SK-N-SH treated with all-trans-retinoic acid at 6 μM for 48 hours (cell line): ENCODE measurements around the gene C7orf57.

ENCODE experiments used
- ARNTL ChIP-seq: fragments of 450-650 bp; formaldehyde crosslinking; IDR thresholded peaks from 2 replicates; pipeline ENCODE4 v1.5.0; 2020; ENCODE audit warnings: low read depth, mild to moderate bottlenecking, moderate library complexity, borderline replicate concordance
- ISL1 ChIP-seq: fragments of 250-450 bp; sonication (Bioruptor Pico); IDR thresholded peaks from 2 replicates; pipeline ENCODE4 v2.1.2; 2022; ENCODE audit warnings: mild to moderate bottlenecking, moderate library complexity
- OSR1 ChIP-seq: fragments of 250-450 bp; sonication (Bioruptor Pico); IDR thresholded peaks from 2 replicates; pipeline ENCODE4 v1.8.0; 2022; ENCODE audit warnings: moderate library complexity, mild to moderate bottlenecking, inconsistent platforms
- RARB ChIP-seq: fragments of 250-450 bp; sonication (Bioruptor Pico); IDR thresholded peaks from 2 replicates; pipeline ENCODE4 v1.8.0; 2021; ENCODE audit warnings: mild to moderate bottlenecking, moderate library complexity
- TCF4 ChIP-seq: fragments of 250-450 bp; sonication (Bioruptor Pico); IDR thresholded peaks from 2 replicates; pipeline ENCODE4 v1.8.0; 2021; ENCODE audit warnings: mild to moderate bottlenecking, moderate library complexity, borderline replicate concordance
- ZFP3 ChIP-seq: fragments of 250-450 bp; sonication (Bioruptor Pico); IDR thresholded peaks from 2 replicates; pipeline ENCODE4 v1.5.0; 2020; ENCODE audit warnings: mild to moderate bottlenecking, moderate library complexity
- ZFP30 ChIP-seq: fragments of 450-650 bp; formaldehyde crosslinking; IDR thresholded peaks from 2 replicates; pipeline ENCODE4 v1.5.0; 2022; ENCODE audit warnings: mild to moderate bottlenecking, moderate library complexity
- ZNF70 ChIP-seq: fragments of 450-650 bp; formaldehyde crosslinking; IDR thresholded peaks from 2 replicates; pipeline ENCODE4 v1.5.0; 2020; ENCODE audit warnings: mild to moderate bottlenecking, moderate library complexity
- TF ChIP-seq, protein P1 (sequence below): fragments of 250-450 bp; sonication (Bioruptor Pico); IDR thresholded peaks from 2 replicates; pipeline ENCODE4 v1.8.0; 2020; ENCODE audit warnings: mild to moderate bottlenecking, moderate library complexity, borderline replicate concordance
- TF ChIP-seq, protein P2 (sequence below): fragments of 250-450 bp; sonication (Bioruptor Pico); IDR thresholded peaks from 2 replicates; pipeline ENCODE4 v1.5.0; 2020; ENCODE audit warnings: mild to moderate bottlenecking, moderate library complexity

GRCh38 chr7:47999413-47999812, 35.9 kb upstream of the C7orf57 start:
- TF ChIP-seq, protein P1, sequence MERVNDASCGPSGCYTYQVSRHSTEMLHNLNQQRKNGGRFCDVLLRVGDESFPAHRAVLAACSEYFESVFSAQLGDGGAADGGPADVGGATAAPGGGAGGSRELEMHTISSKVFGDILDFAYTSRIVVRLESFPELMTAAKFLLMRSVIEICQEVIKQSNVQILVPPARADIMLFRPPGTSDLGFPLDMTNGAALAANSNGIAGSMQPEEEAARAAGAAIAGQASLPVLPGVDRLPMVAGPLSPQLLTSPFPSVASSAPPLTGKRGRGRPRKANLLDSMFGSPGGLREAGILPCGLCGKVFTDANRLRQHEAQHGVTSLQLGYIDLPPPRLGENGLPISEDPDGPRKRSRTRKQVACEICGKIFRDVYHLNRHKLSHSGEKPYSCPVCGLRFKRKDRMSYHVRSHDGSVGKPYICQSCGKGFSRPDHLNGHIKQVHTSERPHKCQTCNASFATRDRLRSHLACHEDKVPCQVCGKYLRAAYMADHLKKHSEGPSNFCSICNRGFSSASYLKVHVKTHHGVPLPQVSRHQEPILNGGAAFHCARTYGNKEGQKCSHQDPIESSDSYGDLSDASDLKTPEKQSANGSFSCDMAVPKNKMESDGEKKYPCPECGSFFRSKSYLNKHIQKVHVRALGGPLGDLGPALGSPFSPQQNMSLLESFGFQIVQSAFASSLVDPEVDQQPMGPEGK (CRISPR knock-in tag), result no peak
- TF ChIP-seq ZNF70, result no peak
- TF ChIP-seq ARNTL (CRISPR knock-in tag), result no peak
- TF ChIP-seq OSR1 (CRISPR knock-in tag), result no peak
- no peak for TF ChIP-seq ZFP30 (CRISPR knock-in tag)
- no peak for TF ChIP-seq RARB (CRISPR knock-in tag)
- TF ChIP-seq ZFP3 (CRISPR knock-in tag), result no peak
- TF ChIP-seq, protein P2, sequence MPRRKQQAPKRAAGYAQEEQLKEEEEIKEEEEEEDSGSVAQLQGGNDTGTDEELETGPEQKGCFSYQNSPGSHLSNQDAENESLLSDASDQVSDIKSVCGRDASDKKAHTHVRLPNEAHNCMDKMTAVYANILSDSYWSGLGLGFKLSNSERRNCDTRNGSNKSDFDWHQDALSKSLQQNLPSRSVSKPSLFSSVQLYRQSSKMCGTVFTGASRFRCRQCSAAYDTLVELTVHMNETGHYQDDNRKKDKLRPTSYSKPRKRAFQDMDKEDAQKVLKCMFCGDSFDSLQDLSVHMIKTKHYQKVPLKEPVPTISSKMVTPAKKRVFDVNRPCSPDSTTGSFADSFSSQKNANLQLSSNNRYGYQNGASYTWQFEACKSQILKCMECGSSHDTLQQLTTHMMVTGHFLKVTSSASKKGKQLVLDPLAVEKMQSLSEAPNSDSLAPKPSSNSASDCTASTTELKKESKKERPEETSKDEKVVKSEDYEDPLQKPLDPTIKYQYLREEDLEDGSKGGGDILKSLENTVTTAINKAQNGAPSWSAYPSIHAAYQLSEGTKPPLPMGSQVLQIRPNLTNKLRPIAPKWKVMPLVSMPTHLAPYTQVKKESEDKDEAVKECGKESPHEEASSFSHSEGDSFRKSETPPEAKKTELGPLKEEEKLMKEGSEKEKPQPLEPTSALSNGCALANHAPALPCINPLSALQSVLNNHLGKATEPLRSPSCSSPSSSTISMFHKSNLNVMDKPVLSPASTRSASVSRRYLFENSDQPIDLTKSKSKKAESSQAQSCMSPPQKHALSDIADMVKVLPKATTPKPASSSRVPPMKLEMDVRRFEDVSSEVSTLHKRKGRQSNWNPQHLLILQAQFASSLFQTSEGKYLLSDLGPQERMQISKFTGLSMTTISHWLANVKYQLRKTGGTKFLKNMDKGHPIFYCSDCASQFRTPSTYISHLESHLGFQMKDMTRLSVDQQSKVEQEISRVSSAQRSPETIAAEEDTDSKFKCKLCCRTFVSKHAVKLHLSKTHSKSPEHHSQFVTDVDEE (CRISPR knock-in tag), result no peak
- no peak for TF ChIP-seq TCF4 (CRISPR knock-in tag)
- TF ChIP-seq ISL1 (CRISPR knock-in tag), result no peak
